Activated gamma-delta T cell treated with anti-CD3 and anti-CD28 coated beads, Interleukin-2, amount 50 U/mL, for 16 hours (primary cell): ENCODE data around the gene EGR1.

Experiments used
- DNase-seq: peaks from one replicate; pipeline ENCODE4 v3.0.0-alpha.2; 2020; ENCODE audit warnings: low read depth

The EGR1 gene

DNA sequence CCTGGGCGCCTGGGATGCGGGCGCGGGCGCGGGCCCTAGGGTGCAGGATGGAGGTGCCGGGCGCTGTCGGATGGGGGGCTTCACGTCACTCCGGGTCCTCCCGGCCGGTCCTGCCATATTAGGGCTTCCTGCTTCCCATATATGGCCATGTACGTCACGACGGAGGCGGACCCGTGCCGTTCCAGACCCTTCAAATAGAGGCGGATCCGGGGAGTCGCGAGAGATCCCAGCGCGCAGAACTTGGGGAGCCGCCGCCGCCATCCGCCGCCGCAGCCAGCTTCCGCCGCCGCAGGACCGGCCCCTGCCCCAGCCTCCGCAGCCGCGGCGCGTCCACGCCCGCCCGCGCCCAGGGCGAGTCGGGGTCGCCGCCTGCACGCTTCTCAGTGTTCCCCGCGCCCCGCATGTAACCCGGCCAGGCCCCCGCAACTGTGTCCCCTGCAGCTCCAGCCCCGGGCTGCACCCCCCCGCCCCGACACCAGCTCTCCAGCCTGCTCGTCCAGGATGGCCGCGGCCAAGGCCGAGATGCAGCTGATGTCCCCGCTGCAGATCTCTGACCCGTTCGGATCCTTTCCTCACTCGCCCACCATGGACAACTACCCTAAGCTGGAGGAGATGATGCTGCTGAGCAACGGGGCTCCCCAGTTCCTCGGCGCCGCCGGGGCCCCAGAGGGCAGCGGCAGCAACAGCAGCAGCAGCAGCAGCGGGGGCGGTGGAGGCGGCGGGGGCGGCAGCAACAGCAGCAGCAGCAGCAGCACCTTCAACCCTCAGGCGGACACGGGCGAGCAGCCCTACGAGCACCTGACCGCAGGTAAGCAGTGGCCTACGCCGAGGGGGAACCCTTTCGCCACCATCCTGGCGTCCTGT is at the start of gene EGR1:
Gene EGR1 (plus strand): TSS at position 219 of the 864 bp plus-strand sequence. CDS start 283 bp downstream, at position 502.
- peak; percentile 88 for DNase-seq

DNA sequence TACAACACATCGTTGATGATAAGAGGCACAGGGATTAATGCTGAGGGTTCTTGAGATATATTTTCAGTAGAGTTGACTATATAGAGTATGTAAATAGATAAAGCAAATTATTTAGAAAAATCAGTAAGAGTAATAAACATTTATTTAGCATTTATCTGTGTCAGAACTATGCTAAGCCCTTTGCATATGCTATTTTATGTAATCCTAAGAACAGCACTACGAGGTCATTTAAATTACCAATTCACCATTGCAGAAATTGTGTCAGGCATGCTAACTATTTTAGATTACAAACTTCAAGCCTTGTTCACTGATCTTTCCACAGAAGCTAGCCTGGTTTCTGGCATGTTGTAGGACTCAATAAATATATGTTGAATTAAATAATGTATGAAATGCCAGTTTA is 46.8 kb upstream of the EGR1 start:
- DNase-seq, result no peak

DNA sequence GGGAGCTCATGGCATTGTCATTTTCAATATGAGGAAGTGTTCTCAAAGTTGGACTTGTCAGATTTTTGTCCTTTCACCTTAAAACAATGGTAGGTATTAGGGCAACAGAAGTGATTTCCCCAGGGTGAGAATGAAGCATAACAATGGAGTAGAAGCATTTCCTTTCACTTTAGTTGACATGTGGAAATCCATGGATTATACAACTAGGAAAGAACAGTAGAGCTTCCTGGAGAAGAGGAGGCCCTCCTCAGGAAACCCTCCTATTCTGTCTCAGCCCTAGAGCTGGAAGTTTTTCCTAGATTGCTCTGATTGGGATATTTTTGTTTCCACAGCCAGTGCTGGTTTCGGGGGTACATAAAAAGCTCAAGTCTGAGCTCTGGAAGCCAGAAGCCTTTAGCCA is 40.2 kb upstream of the EGR1 start:
- no peak for DNase-seq

DNA sequence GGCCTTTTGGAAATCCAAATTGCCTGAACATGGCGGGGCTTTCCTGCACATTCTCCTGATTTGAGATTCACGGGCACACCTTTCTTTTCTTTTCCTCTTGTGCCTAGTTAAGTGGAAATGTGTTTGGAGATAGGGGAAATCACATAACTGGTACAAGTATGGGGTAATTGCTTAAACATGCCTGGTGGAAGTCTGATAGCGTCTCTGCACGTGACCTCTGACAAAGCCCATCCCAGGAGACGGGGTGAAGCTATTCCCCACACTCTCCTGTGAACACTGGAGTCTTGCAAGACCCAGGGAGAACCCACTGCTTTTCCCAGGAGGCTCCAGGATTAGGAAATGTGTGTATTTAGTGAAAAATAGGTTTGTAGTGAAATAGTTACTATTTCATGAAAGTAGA is 29.3 kb upstream of the EGR1 start:
- no peak for DNase-seq

DNA sequence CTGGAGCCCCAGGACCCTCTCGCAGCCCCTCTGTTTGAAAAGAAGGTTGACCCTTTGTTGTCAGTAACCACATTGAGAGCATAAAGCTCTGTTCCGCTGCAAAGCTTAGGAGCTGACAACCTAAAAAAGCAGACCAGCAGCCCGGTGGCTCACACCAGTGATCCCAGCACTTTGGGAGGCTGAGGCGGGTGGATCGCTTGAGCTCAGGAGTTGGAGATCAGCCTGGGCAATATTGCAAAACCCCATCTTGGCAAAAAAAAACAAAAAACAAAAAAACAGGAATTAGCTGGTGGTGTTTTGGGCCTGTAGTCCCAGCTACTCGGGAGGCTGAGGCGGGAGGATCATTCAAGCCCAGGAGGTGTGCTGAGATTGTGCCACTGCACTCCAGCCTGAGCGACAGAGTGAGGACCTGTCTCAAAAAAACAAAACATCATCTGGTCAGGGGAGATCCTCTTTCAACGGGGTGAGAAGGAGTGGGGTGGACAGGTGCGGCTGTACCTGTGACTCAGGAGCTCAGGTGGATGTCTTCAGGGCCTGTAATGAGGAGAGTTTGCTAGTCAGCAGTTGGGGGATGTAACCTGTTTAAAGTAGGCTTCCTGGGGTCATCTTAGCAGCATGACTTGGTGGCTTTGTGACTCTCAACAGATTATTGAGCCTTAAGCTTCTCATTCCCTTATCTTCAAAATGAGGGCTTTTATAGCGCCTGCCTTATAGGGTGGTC is 27.1 kb upstream of the EGR1 start:
- DNase-seq, result no peak

DNA sequence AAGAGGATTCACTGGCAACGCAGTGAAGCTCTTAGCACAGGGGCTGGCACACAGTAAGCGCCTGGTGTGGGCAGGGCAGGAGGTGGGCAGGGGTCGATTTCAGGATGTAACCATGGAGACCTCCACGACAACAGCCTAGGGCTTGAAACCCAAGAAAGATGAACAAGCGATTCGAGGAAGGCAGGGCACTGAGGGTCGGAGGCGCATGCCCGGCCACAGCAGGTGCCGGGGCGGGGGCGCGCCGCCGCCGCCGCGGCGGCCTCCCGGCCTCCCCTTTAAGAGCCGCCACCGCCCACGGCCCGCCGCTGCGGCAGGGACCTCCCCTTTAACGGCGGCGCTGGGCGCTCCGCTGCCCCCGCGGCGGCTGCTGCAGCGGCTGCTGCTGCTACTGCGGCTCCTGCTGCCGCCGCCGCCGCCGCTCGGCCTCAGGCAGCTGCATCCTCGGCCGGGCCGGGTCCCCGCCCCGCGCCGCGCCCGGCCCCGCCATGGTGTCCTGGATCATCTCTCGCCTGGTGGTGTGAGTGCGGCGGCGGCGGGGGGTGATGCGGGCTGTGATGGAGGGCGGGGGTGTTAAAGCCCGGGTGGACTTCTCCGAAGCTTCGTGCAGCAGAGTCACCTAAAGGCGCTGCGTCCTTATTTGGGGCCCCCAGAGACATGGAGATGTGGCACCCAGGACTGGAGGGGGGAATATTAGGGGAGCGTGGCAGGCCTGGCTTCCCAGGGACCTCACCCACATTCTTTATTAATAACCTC is 26.4 kb upstream of the EGR1 start, which contains the start of gene REEP2:
Gene REEP2 (plus strand): TSS at position 334 of the 753 bp plus-strand sequence. CDS start 152 bp downstream, at position 486.
- DNase-seq, result peak; percentile 49

DNA sequence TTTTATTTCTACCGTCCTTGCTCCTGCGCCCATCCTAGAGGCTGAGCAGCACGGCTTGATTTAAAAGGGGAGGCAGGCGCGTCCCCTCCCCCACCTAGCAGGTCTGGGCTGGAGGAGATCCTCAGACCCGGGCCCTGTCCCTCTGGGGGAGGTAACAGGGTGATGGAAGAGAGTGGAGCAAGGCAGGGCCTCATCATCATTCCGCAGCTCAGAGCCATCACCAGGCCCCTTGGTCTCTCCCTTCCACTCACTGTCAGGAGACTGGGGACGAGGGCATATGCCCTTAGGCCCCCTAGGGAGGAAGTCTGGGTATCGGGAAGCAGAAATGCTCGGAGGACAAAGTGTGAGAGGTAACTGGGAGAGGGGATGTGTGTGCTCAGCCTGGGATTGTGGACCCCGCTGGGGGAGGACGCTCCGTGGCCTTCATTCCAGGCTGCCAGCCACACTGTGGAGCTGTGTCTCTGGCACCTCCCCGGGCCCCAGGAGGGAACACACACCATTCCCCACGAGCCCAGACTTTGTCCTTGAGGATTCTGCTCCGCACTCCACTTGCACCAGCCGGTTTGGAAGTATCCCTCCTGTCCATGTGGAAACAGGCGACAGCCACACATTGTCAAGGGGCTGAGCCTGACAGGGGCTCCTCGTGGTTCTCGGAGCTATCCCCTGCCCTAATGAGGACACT is 25.7 kb upstream of the EGR1 start:
- no peak for DNase-seq

DNA sequence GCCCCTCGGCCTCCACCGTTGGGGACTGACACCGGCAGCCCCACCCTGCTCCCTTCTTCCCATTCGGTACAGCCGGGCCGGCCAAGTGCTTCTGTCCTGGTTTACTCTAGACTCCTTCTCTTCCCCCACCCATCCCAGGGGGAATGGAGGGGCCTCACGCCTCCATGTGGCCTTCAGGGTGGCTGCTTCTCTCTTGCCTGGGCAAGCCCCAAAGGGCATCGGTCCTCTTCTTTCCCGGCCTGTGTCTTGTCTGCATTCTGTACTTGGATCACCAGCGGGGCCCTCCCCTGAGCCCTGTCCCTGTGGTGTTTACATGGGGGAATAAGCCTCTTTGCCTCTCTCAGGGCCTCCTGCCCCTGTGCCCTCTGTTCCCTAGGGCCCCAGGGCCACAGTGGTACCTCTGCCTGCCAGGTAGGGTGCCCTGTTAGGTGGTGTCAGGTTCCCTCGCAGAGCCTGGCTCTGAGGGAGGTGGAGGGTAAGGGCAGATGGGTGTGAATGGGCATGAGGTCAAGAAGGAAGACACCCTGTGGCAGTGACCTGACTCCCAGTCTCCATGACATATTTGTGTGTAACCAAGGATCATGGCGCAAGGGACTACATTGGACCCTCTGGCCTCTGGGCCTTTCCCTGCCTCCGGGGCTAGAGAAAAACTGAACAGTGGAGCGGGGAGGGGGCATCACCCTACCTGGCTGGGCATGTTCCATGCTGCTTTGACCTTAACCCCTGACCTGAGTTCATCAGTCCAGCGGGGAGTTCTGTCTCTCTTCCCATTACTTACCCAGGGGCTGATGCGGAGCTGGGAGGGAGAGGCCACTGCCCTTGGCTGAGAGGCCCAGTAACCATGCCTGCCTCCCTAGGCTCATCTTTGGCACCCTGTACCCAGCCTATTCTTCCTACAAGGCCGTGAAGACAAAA is 24.9 kb upstream of the EGR1 start:
- no peak for DNase-seq

DNA sequence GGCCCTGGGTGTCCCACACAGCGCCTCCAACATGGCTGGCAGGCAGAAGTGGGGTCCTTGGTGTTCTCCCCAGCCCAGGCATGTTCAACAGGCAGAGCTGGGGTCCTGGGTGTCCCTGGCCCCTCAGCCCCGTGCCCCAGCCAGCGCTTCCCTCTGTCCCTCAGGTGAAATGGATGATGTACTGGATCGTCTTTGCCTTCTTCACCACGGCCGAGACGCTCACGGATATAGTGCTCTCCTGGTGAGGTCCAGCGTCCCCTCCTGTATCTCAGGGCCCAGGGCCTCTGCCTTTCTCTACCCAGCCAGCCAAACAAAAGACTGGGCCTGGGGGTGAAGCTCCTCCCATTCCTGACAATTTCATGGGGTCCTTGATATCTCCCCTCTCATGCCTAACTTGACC is 24.1 kb upstream of the EGR1 start:
- no peak for DNase-seq

DNA sequence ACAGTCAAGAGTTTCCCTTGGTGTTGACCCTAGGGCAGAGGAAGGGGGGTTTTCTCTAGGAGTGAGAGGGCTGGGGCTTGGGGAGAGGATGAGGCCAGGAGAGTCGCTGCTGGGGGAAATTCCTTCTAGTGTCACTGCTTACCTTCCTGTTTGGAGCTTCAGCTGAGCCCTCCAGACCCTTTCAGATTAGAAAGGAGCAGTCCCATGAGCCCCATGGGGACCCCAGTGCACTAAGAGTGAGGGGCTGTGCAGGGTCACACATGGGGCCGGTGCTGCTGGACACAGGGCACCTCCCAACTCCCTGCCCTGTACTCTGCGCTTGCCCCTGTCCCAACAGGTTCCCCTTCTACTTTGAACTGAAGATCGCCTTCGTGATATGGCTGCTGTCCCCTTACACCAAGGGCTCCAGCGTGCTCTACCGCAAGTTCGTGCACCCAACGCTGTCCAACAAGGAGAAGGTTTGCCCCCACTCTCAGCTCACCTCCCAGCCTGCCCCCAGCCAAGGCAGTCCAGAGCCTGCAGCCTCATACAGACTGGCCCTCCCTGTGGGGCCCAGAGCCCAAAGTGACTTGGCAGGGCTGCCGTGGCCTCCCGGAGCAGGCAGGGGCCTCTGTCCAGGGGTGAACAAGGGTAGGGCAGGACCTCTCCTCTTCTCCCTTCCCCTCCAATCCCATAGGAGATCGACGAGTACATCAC is 21.1 kb upstream of the EGR1 start:
- no peak for DNase-seq

DNA sequence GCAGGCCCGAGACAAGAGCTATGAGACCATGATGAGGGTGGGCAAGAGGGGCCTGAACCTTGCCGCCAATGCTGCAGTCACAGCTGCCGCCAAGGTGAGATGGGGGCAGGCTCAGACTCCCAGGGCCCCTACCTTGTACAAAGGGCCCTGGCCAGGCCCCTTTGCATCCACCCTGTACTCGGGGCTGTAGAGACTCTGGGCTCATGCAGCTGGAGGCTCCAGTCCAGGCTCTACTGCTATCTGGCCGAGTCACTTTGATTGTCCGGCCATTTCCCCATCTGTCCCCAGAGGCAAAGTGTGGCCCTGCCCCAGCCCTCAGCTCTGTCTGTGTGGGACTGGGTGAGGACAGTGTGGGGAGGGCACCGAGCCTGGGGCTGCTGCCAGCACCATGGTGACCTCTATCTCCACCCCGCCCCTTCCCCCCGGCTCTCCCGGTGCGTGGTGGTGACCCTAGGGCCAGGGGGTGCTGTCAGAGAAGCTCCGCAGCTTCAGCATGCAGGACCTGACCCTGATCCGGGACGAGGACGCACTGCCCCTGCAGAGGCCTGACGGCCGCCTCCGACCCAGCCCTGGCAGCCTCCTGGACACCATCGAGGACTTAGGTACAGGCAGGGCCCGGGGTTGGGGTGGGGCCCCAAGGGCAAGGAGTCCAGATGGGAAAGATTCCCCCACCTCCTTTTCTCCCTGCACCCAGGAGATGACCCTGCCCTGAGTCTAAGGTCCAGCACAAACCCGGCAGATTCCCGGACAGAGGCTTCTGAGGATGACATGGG is 20.3 kb upstream of the EGR1 start:
- no peak for DNase-seq

DNA sequence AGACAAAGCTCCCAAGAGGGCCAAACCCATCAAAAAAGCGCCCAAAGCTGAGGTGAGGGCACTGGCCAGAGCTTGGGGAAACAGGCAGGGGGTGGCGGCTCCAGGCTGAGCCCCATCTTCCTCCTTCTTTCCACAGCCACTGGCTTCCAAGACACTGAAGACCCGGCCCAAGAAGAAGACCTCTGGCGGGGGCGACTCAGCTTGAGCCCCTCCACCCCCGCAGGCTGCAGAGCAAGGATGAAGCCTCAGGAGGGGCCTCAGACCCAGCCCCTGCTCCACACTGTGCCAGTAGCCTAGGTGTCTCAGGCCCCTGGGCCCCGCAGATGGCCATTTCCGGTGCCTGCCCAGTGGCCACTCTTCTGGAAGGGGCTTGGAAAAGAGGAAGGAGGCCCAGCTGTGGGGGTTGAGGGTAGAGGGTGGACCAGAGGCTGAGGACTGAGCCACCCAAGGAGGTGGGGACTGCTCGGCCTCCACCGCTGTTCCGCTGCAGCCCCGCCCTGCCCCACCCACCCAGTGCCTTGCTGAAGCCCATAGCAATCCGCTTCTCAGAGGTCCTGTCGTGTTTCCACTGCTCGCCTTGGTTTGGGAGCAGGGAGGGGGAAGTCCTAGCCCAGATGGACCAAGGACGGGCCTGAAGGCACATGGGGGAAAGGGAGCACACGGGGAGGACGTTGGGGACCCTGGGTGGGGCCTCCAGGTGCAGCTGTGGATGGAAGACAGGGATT is 19.6 kb upstream of the EGR1 start:
- DNase-seq, result no peak

DNA sequence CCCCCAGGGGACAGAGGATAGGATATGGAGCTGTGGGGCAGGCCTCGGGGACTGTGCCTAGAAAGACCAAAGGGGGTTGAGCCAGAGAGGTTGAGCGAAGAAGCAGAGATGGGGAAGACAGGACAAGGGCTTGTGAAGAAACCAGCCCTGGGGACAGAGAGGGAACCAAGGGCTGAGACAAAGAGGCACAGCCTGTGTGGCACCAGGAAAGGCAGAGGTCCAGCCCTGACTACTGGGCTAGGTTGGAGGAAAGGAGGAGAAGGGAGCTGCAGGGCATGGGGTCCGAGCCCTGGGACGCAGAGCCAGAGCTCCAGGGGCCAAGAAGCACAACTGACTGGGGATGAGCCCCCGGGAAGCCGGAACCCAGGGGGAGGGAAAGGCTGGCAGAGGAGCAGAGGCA is 17.2 kb upstream of the EGR1 start:
- DNase-seq, result no peak

DNA sequence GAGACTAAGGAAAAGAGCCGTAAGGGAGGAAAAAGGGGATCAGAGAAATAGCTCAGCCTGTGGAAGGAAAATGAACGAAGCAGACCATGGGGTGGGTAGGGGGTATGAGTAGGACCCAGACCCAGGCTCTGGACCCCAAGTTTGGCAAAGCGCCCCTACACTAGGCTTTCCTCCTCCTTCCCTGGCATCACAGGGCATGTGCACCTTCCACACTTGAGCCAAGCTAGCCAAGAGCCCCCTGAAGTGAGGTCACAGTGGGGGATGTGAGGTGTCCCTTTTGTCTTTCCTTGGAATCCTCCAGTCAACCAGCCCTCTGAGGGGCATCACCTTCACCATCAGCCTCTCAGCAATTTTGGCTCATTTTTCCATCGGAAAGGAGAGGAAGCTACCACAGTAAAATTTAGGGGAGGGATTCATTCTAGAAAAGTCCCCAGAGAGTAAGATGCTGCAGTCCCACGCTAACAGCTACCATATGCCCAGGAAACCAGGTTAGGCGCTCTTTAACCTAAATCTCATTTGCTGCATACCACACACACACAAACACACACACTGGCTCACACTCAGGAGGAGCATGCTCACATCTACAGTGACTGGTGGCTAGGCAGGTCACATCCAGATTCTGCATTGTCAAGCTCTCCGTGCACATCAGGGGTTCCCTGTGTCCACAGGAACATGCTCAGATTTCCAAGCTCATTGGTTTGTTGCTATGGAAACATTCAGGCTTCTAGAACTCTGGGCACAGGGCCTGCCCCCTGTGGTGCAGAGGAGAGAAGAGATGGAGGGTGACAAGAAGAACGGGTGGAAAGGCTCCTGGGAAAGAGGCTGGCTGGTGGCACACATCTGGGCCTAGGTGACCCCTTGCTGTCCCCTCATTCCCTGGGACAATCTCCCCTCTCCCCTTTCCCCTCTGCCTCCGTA is 16.5 kb upstream of the EGR1 start:
- DNase-seq, result no peak

DNA sequence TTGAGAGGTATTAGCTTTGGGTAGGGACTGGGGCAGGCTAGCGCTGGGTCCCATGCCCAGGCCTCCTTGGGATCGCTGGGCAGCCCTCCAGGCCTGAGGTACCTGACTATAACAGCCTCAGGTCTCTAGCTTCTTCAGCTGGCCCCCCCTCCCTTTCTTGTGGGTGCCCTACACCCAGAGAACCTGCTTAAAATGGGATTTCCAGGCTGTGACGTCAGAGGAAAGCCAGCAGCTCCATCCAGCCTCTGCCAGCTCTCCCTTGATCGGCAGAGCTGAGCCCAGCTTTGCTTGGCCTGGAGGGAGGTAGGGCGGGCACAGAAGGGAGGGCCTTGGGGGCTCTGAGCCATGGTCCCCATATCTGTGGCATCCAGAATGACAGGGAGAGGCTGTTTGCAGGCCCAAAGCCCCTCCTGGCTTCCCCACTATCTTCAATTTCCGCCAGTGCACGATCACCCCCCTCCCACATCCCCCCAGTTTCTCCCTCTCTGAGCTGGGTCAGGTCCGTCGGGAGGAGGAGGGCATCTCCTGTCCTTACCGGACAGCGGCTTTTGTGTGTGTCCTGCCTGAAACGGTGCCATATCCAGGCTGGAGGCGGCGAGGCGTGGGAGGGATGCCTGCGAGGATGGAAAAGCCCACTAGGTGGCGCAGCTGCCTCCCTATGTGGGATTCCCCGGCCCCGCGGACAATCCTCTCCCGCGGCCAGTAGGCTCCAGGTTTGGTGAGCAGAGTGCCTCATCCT is 15.6 kb upstream of the EGR1 start:
- peak; percentile 65 for DNase-seq

DNA sequence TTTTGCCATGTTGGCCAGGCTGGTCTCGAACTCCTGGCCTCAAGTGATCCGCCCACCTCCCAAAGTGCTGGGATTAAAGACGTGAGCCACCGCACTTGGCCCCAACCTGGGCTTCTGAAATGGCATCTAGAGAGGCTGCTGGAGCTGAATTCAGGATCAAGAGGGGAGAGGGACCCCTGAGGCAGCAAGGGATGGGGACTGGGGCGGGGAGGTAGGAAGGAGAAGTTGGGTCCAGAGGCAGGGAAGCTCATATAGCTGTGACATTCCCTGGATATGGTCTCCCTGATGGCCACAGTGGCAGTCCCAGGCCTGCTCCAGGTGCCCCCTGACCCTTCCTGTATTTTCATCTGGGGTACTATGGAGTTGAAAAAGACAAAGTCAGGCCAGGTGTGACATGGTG is 14.3 kb upstream of the EGR1 start:
- no peak for DNase-seq

DNA sequence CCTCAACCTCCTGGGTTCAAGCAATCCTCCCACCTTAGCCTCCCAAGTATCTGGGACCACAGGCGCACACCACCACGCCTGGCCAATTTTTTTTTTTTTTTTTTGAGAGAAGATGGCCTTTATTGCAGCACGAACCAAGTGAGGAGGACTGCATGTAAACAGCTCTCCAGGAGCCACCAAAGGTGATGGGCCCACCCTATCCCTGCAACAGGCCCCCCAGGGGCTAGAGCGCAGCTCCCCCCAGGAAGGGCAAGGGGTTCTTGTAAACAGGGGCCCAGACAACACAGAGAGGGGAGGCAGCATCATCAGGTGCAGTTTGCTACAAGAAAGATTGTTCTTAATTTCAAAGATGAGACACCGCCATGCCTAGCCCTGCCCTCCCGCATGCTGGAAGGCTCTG is 12.6 kb upstream of the EGR1 start:
- DNase-seq, result no peak
